K562 (cell line): ENCODE results near the gene HHEX. TPM values are rescaled to one million over a fixed set of nuclear protein-coding genes. Genes with fewer than 3 reads are reported as not detected.

Experiments
- ATAC-seq: fragments of 200-7000 bp; cut with Tn5 transposase; 3 replicates; pipeline ENCODE4 v1.9.1; 2020; ENCODE audit warnings: moderate library complexity
- BruUV-seq: library from RNA; stranded (reverse); fragments of 400-500 nt; replicated peaks from 2 replicates; lab custom pipeline; 2021; lab: Mats Ljungman, UMichigan
- CTCF ChIA-PET: fragments of 300-600 bp; formaldehyde crosslinking; extraction: SDS; loops from one replicate; lab custom pipeline; 2021; ENCODE audit warnings: low intra/inter-chr PET ratio; lab: Yijun Ruan, JAX
- POLR2A ChIA-PET: fragments of 300-600, 350-650 bp; sonication (Branson Sonifier 250); formaldehyde crosslinking; extraction: SDS; loops from one replicate; lab custom pipeline; 2021; ENCODE audit warnings: antibody characterized with exemption, inconsistent platforms; lab: Yijun Ruan, JAX
- DNase-seq, 4 experiments: peaks; one replicate each; pipeline versions ENCODE4 v3.0.0 to v3.0.0-alpha.2; 2011 to 2018; ENCODE audit warnings: low spot score in 3 of 4, mixed read lengths in 3 of 4; ENCODE audit errors: extremely low read depth in 1 of 4
- FAIRE-seq: peaks from 2 replicates; lab custom pipeline; 2011; peaks lifted over from hg19 to GRCh38; lab: Jason Lieb, UNC
- H2AFZ ChIP-seq: 2 replicates; pipeline ENCODE4 v1.6.0; 2011; ENCODE audit warnings: low read depth, low read length, control low read depth, inconsistent platforms
- H3K27ac ChIP-seq: fragments of 200-600 bp; 3 replicates; pipeline ENCODE4 v1.8.0; 2011; ENCODE audit warnings: low read depth, mild to moderate bottlenecking, control low read depth, inconsistent platforms, low read length, moderate library complexity, mixed read lengths; ENCODE audit errors: extremely low read depth
- H3K27me3 ChIP-seq, 2 experiments: fragments of 300-600 bp in 1 of 2; 2 replicates in 1 of 2; 3 replicates in 1 of 2; pipeline versions ENCODE4 v1.6.0 to v1.8.0; 2011; ENCODE audit warnings: inconsistent platforms in 2 of 2, low read length in 2 of 2, mild to moderate bottlenecking in 1 of 2, mixed read lengths in 1 of 2, moderate library complexity in 1 of 2; ENCODE audit not compliant: control insufficient read depth in 2 of 2, insufficient read depth in 2 of 2
- H3K36me3 ChIP-seq: fragments of 300-600 bp; 3 replicates; pipeline ENCODE4 v1.8.0; 2011; ENCODE audit warnings: mild to moderate bottlenecking, low read length, inconsistent platforms; ENCODE audit not compliant: control insufficient read depth, insufficient read depth
- H3K4me1 ChIP-seq, 2 experiments: fragments of 200-600 bp in 1 of 2; replicated peaks in 1 of 2; 2 replicates in 1 of 2; 3 replicates in 1 of 2; pipeline versions ENCODE4 v1.5.1 to v1.8.0; 2011; ENCODE audit warnings: inconsistent platforms in 2 of 2, low read length in 2 of 2, mild to moderate bottlenecking in 1 of 2, mixed read lengths in 1 of 2, moderate library complexity in 1 of 2; ENCODE audit not compliant: control insufficient read depth in 2 of 2, insufficient read depth in 2 of 2
- H3K4me2 ChIP-seq: 2 replicates; pipeline ENCODE4 v1.6.1; 2011; ENCODE audit warnings: low read length, control low read depth, inconsistent platforms, mixed read lengths; ENCODE audit not compliant: insufficient read depth
- H3K4me3 ChIP-seq: fragments of 200-600 bp; sonication (generic), shearing (Covaris generic); 2 replicates; pipeline ENCODE4 v1.5.1; 2016; ENCODE audit warnings: control low read depth, inconsistent platforms
- H3K79me2 ChIP-seq: fragments of 200-600 bp; 3 replicates; pipeline ENCODE4 v1.8.0; 2011; ENCODE audit warnings: low read length, inconsistent platforms; ENCODE audit not compliant: control insufficient read depth, insufficient read depth
- H3K9ac ChIP-seq, 2 experiments: 2 replicates each; pipeline versions ENCODE4 v1.6.0 to v1.6.1; 2011; ENCODE audit warnings: low read depth in 2 of 2, low read length in 2 of 2, control low read depth in 1 of 2, inconsistent platforms in 1 of 2, mild to moderate bottlenecking in 1 of 2, mixed read lengths in 1 of 2; ENCODE audit not compliant: insufficient read depth in 1 of 2
- H3K9me1 ChIP-seq: one replicate; pipeline ENCODE4 v1.6.0; 2011; ENCODE audit warnings: inconsistent platforms, mild to moderate bottlenecking, low read length, moderate library complexity; ENCODE audit not compliant: control insufficient read depth, insufficient read depth
- H3K9me3 ChIP-seq: replicated peaks from 2 replicates; pipeline ENCODE4 v1.5.1; 2011; ENCODE audit warnings: low read depth, low read length, inconsistent platforms; ENCODE audit not compliant: control insufficient read depth, insufficient read depth
- H4K20me1 ChIP-seq: replicated peaks from 2 replicates; pipeline ENCODE4 v1.6.1; 2011; ENCODE audit warnings: low read length, inconsistent platforms, mixed read lengths; ENCODE audit not compliant: control insufficient read depth, insufficient read depth
- ATF2 ChIP-seq: sonication (generic); formaldehyde crosslinking; IDR thresholded peaks from 2 replicates; pipeline ENCODE4 v1.8.1; 2022; ENCODE audit warnings: missing genetic modification reagents
- E2F8 ChIP-seq: fragments of 450-650 bp; IDR thresholded peaks from 2 replicates; pipeline ENCODE4 v1.7.1; 2018; ENCODE audit warnings: mild to moderate bottlenecking, low read depth; ENCODE audit not compliant: partially characterized antibody
- EHMT2 ChIP-seq: fragments of 450-650 bp; IDR thresholded peaks from 2 replicates; pipeline ENCODE4 v1.6.1; 2018; ENCODE audit warnings: antibody characterized with exemption
- FOXK1 ChIP-seq: sonication (generic); formaldehyde crosslinking; IDR thresholded peaks from 2 replicates; pipeline ENCODE4 v1.8.0; 2022; ENCODE audit warnings: missing genetic modification reagents, mild to moderate bottlenecking, borderline replicate concordance
- KDM1A ChIP-seq, 2 experiments: fragments of 450-650 bp; IDR thresholded peaks; 2 replicates each; pipeline ENCODE4 v1.6.1; 2016; ENCODE audit warnings: mild to moderate bottlenecking in 2 of 2
- MYC ChIP-seq, 2 experiments: fragments of 250-450 bp in 1 of 2; sonication (Bioruptor Pico) in 1 of 2; IDR thresholded peaks; 2 replicates each; pipeline versions ENCODE4 v1.5.1 to v1.6.1; 2012 to 2021; ENCODE audit warnings: low read depth in 2 of 2, borderline replicate concordance in 1 of 2, improper control_type of control experiment in 1 of 2, low read length in 1 of 2, mild to moderate bottlenecking in 1 of 2, moderate library complexity in 1 of 2
- PHF8 ChIP-seq: fragments of 200-600 bp; sonication (generic); IDR thresholded peaks from 2 replicates; pipeline ENCODE4 v1.6.1; 2012; ENCODE audit warnings: mixed run types, mild to moderate bottlenecking, inconsistent platforms, low read length, moderate library complexity, borderline replicate concordance
- PRMT5 ChIP-seq: sonication (generic); formaldehyde crosslinking; IDR thresholded peaks from 2 replicates; pipeline ENCODE4 v1.5.0; 2020; ENCODE audit warnings: missing genetic modification reagents
- PTTG1 ChIP-seq: fragments of 450-650 bp; IDR thresholded peaks from 2 replicates; pipeline ENCODE4 v1.6.1; 2016; ENCODE audit warnings: low read depth, mild to moderate bottlenecking, missing genetic modification characterization, missing compliant biosample characterization
- RNF219 ChIP-seq: fragments of 250-450 bp; sonication (Bioruptor Pico); IDR thresholded peaks from 2 replicates; pipeline ENCODE4 v1.5.0; 2022; ENCODE audit warnings: mild to moderate bottlenecking
- ZC3H8 ChIP-seq: fragments of 450-650 bp; IDR thresholded peaks from 2 replicates; pipeline ENCODE4 v1.6.1; 2017
- ZKSCAN8 ChIP-seq: fragments of 200-800 bp; sonication (Bioruptor generic); IDR thresholded peaks from 2 replicates; pipeline ENCODE4 v1.6.1; 2016; ENCODE audit warnings: missing genetic modification characterization, missing compliant biosample characterization
- ZNF280A ChIP-seq: fragments of 450-650 bp; IDR thresholded peaks from 2 replicates; pipeline ENCODE4 v1.6.1; 2018; ENCODE audit warnings: mild to moderate bottlenecking, low read depth; ENCODE audit not compliant: partially characterized antibody
- ZNF696 ChIP-seq: fragments of 250-450 bp; sonication (Bioruptor Pico); conservative IDR thresholded peaks from 2 replicates; pipeline ENCODE4 v1.4.0; 2020; ENCODE audit warnings: mild to moderate bottlenecking, moderate library complexity
- WGBS: fragments of 100-300 bp; shearing (Covaris generic); methylation state at CpG from one replicate; pipeline ENCODE4 v1.1.6; 2016; ENCODE audit warnings: low coverage, mixed read lengths; ENCODE audit not compliant: insufficient coverage; ENCODE audit errors: missing lambda C conversion rate; 5-methylcytosine and 5-hydroxymethylcytosine counted together
- in situ Hi-C: fragments of 300-500 bp; cut with MboI; formaldehyde crosslinking; loops from 4 replicates; pipeline ENCODE4 v1.15.0; 2018; ENCODE audit warnings: inconsistent platforms, mixed read lengths
- intact Hi-C: fragments of 100-400 bp; cut with micrococcal nuclease; formaldehyde crosslinking; loops from 2 replicates; pipeline ENCODE4 v1.14.2; 2022
- polyA plus RNA-seq, 8 experiments: library from polyadenylated mRNA; depleted of rRNA in 4 of 8; stranded (reverse) in 5 of 8; unstranded in 3 of 8; fragments of >200 nt; fragmentation: Nextera tagmentation in 2 of 8; fragmentation: Illumina TruSeq in 1 of 8; extraction: Ambion mirVana in 2 of 8; extraction: Trizol in 1 of 8; gene quantifications; 2 replicates each; pipeline versions ENCODE4 v1.2.1 to v1.2.3, GENCODE V29; 2011 to 2014; ENCODE audit warnings: inconsistent platforms in 1 of 8, missing spikeins in 1 of 8
- total RNA-seq, 7 experiments: library from RNA; depleted of rRNA in 6 of 7; stranded (reverse); fragments of >200 nt in 6 of 7; fragmentation: Illumina TruSeq in 2 of 7; extraction: Trizol in 2 of 7; gene quantifications; 2 replicates each; pipeline versions ENCODE4 v1.2.1 to v1.2.3, GENCODE V29; 2011 to 2021; ENCODE audit warnings: low replicate concordance in 1 of 7

Gene HHEX
- total and polyA plus RNA-seq, 9 of the 15 experiments (the other 6 are each of a cell fraction or from before 2014, with no cell fraction given), result 37.2 to 133 (median 80.2) TPM

- H3K9me3 ChIP-seq, result 0 out of 2 replicates have a peak, but pooled peaks cover 4% of the 10 kb centered on the region
- in situ Hi-C loops, result no loop called here
- no peaks in the 10 kb centered on the region for H3K27me3 ChIP-seq
- H3K9ac ChIP-seq, result no peak overlapping the region
- H3K79me2 ChIP-seq, result no peaks in the 10 kb centered on the region
- intact Hi-C loops, result no loop called here
- BruUV-seq, result no TSS peak
- no peaks in the 10 kb centered on the region for H3K4me1 ChIP-seq
- H4K20me1 ChIP-seq, result no peaks in the 10 kb centered on the region
- DNase-seq (no peak), ATAC-seq (no peak), FAIRE-seq (no peak)
- 70% methylated on average over 3 of the region's 7 CpGs for WGBS
- H3K27ac ChIP-seq, result no peak overlapping the region
- H3K9me1 ChIP-seq, result no peaks in the 10 kb centered on the region
- H3K4me2 ChIP-seq, result no peak overlapping the region
- H3K4me3 ChIP-seq, result no peak overlapping the region
- CTCF ChIA-PET, result no interaction called here
- no peak overlapping the region for H2AFZ ChIP-seq
- POLR2A ChIA-PET, result interaction anchor here (0.6 kb wide), 2 partner anchors 20 to 33 kb away, joined by 3 read pairs; no protein-coding TSS in a partner anchor
- H3K36me3 ChIP-seq, result no peaks in the 10 kb centered on the region
- TF ChIP-seq PRMT5 (CRISPR knock-in tag) (no peak), EHMT2 (no peak), ZNF696 (CRISPR knock-in tag) (no peak), RNF219 (CRISPR knock-in tag) (no peak), E2F8 (no peak), ZNF280A (peak; percentile 18), ATF2 (CRISPR knock-in tag) (no peak), FOXK1 (CRISPR knock-in tag) (no peak), ZC3H8 (no peak), PHF8 (no peak), ZKSCAN8 (CRISPR knock-in tag) (no peak), PTTG1 (tag) (no peak), KDM1A (IDR thresholded peaks at IDR 0.05) (no peak), MYC (IDR thresholded peaks at IDR 0.05; ENCODE audit: low read depth, low read length) (no peak), MYC (CRISPR knock-in tag; IDR thresholded peaks at IDR 0.05; ENCODE audit: borderline replicate concordance, low read depth) (no peak)
Observed at GRCh38 chr10:92714152-92714845, 24.5 kb downstream of the HHEX start.
